ENCODE results near the gene FOXK1.
"Not testable (repeated sequence)": the region's sequence is repeated elsewhere in the genome, so short reads cannot be mapped to it uniquely, and the experiment has no call there.

Gene FOXK1

DNA sequence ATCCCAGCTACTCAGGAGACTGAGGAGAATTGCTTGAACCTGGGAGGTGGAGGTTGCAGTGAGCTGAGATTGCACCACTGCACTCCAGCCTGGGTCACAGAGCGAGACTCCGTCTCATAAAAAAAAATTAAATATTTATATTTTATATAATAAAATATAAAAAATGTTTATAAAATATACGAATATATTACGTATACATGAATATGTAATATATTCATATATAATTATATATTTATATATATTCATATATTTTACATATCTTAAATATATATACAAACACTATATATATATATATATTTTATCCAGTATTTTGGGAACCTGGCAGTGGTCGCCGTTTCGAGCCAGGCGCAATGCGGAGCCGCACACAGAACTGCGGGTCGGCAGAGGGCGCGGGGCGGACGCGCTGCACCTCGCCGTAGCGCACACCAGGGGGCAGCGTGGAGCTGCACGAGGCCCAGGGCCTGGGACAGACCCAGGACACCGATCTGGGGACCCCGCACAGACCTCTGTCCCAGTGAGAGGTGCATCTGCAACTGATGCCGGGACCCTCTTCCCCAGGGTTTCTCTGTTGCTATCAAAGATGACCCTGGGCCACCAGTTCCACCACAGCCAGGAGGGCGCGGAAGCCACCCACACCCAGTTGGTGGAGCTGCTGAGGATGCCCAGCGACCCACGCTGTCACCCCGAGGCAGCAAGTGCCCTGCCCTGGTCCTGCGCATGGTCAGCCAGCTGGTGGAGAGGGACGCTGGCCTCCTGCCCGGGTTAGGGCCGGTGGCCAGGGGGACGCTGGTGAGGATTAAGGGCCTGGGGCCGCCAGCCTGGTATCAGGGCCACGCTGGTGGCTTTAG is 116.0 kb downstream of the FOXK1 start:
- DNase-seq (ENCODE audit: extremely low read depth in 1 of 2, low read depth in 1 of 2) = no peak

DNA sequence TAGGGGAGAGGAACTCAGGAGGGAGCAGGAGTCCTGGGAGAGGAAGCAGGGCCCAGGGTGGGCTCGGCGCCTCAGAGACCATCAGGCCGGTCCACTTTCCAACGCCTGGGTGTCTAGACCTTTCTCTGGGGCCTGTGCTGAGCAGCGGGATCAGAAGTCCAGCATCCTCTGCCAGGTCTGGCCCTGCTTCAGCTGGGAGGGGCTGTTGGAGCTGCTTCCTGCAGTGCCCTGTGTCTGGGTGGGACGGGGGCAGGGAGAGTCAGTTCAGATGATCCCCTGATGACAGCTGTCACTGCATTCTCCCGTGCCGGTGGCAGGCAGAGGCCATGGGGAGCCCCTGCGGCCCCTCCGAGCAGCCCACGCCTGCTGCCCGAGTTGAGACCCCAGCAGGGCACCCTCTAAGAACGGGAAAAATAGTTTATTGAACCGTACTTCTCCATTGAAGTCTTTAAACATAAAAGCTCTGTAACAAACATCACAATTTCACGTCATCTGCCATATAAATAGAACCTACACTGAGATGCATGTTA is 116.7 kb downstream of the FOXK1 start:
- DNase-seq (ENCODE audit: extremely low read depth in 1 of 2, low read depth in 1 of 2) = no peak

- no peak for DNase-seq (ENCODE audit: extremely low read depth in 1 of 2, low read depth in 1 of 2)
Observed at GRCh38 chr7:4799508-4800268, 117.6 kb downstream of the FOXK1 start.

- DNase-seq (ENCODE audit: extremely low read depth in 1 of 2, low read depth in 1 of 2) = no peak
Observed at GRCh38 chr7:4800487-4800886, 118.4 kb downstream of the FOXK1 start.

GRCh38 chr7:4800926-4801838 is 119.1 kb downstream of the FOXK1 start:
- no peak for DNase-seq (ENCODE audit: extremely low read depth in 1 of 2, low read depth in 1 of 2)

DNA sequence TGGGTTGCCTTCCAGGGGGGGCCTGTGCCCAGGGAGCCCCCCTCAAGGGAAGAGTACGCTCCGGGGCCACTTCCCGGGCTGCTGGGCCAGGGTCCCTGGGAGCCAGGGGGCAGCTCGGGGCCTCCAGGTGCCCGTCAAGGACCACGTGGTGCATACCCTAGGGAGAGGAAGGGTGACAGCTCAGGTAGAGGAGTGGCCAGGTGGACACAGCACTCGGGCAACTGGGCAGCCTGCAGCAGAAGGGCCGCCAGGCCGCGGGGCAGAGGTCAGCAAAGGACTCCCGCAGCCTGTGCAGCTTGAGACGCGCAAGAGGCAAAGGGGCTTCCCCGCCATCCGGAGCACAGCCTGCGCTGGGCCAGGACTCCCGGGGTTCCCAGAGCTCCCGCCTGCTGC is 119.7 kb downstream of the FOXK1 start:
- no peak for DNase-seq (ENCODE audit: extremely low read depth in 1 of 2, low read depth in 1 of 2)

- not testable (repeated sequence) for DNase-seq (ENCODE audit: extremely low read depth in 1 of 2, low read depth in 1 of 2)
Observed at GRCh38 chr7:4802577-4802976, 120.5 kb downstream of the FOXK1 start.

DNA sequence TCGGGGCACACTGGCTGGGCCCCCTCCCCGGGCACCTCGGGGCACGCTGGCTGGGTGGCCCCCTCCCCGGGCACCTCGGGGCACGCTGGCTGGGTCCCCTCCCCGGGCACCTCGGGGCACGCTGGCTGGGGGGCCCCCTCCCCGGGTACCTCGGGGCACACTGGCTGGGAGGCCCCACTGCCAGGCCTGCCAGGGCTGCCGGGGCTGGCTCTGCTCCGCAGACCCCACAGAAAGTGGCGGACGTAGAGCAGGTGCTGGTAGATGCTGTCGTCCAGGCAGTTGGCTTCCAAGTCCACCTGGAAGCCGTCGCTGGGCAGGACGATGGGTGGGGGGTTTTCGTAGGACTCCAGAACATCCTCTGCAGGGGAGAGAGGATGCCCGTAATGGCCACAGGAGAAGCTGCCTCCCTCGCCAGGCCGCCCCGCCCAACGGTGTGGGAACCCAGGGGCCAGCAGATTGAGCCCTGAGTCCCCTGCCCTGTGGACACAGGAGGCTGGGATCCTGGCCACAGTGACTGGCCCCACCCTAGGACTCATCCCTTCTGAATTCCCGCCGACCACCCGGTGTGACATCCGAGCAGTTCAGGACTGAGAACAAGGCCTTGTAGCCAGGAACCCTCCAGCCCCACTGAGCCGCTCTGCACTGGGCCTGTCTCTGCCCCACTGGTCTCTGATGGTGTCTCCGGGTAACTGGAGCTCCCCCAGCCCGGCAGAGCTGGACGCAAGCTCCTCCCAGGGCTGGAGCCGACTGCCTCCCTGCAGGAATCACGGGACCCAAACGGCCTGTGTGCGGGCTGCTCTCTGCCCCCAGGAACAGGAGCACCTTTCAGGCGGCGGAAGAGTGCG is 121.5 kb downstream of the FOXK1 start:
- DNase-seq (ENCODE audit: extremely low read depth in 1 of 2, low read depth in 1 of 2) = no peak

DNA sequence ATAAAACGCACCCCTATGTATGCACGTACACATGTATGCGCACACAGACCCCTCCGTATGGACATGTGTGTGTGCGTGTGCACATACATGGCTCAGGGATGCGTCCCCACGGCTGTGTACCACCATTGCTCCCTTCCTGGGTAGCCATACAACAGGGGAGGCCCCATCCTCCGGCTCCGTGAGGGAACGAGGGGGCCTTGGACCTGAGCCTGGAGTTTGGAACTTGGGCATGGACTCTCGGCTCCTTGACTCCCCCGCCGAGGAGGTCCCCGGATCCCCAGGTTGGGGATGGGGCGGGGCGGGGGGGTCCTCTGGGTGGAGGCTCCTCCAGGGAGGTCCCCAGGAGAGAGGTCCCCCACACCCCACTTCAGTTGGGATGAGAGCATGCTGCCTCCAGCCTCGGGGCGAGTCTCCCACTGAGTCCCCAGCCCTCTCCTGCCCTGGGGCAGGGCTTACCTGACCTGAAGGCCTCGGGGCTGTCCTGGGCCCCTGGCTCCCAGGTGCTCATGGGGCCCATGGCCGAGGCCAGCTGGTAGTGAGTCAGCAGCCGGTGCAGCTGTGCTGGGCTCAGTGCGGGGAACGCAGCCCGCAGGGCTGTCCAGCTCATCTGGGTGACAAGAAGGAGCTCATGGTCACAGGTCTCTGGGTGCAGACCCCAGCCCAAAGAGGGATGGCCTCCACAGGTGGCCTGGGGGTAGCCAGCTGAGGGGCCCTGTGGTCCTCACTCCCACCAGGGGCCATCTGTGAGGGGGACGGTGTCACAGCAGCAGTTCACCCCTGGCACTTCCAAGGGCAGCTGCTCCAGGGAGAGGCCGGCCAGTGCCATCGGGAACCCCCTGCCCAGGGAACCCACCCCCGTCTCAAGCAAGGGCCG is 123.3 kb downstream of the FOXK1 start:
- no peak for DNase-seq (ENCODE audit: extremely low read depth in 1 of 2, low read depth in 1 of 2)

- no peak for DNase-seq (ENCODE audit: extremely low read depth in 1 of 2, low read depth in 1 of 2)
Observed at GRCh38 chr7:4805984-4806300, 123.8 kb downstream of the FOXK1 start.

- no peak for DNase-seq (ENCODE audit: extremely low read depth in 1 of 2, low read depth in 1 of 2)
Observed at GRCh38 chr7:4806983-4807597, 125.0 kb downstream of the FOXK1 start.

DNA sequence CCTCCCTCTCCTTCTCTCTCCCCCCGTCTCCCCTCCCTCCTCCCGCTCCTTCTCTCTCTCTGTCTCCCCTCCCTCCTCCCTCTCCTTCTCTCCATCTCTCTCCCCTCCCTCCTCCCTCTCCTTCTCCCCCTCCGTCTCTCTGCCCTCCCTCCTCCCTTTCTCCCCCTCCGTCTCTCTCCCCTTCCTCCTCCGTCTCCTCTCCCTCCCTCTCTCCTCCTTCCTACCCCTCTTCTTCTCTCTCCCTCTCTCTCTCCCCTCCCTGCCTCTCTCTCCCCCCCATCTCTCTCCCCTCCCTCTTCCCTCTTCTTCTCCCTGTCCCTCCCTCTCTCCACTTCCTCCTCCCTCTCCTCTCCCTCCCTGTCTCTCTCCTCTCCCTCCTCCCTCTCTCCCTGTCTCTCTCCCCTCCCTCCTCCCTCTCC is 125.5 kb downstream of the FOXK1 start:
- no peak for DNase-seq (ENCODE audit: extremely low read depth in 1 of 2, low read depth in 1 of 2)

DNA sequence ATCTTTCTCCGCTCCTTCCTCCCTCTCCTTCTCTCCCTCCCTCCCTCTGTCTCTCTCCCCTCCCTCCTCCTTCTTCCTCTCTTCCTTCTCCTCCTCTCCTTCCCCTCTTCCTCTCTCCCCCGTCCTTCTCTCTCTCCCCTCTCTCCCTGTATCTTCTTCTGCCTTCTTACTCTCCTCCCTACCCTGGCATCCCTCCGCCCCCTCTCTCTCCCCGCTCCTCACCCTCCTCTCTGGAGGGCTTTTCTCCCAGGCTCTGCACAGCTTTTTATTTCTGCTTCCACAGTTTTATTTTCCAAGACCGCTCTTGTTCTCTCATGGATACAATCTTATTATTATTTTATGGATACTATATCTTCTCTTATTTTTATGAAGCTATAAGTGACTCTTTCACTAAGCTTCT is 125.9 kb downstream of the FOXK1 start:
- no peak for DNase-seq (ENCODE audit: extremely low read depth in 1 of 2, low read depth in 1 of 2)

- no peak for DNase-seq (ENCODE audit: extremely low read depth in 1 of 2, low read depth in 1 of 2)
Observed at GRCh38 chr7:4808565-4808964, 126.5 kb downstream of the FOXK1 start.

- no peak for DNase-seq (ENCODE audit: extremely low read depth in 1 of 2, low read depth in 1 of 2)
Observed at GRCh38 chr7:4809091-4809591, 127.0 kb downstream of the FOXK1 start.

DNA sequence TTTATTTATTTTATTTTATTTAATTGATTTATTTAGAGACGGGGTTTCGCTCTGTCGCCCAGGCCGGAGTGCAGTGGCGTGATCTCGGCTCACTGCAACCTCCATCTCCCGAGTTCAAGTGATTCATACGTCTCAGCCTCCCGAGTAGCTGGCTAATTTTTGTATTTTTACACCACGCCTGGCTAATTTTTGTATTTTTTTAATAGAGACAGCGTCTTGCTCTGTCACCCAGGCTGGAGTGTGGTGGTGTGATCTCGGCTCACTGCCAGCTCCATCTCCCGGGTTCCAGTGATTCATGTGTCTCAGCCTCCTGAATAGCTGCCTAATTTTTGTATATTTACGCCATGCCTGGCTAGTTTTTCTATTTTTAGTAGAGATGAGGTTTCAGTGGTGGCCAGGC is 127.6 kb downstream of the FOXK1 start:
- no peak for DNase-seq (ENCODE audit: extremely low read depth in 1 of 2, low read depth in 1 of 2)

- DNase-seq (ENCODE audit: extremely low read depth in 1 of 2, low read depth in 1 of 2) = no peak
Observed at GRCh38 chr7:4814433-4814832, 132.3 kb downstream of the FOXK1 start.

DNA sequence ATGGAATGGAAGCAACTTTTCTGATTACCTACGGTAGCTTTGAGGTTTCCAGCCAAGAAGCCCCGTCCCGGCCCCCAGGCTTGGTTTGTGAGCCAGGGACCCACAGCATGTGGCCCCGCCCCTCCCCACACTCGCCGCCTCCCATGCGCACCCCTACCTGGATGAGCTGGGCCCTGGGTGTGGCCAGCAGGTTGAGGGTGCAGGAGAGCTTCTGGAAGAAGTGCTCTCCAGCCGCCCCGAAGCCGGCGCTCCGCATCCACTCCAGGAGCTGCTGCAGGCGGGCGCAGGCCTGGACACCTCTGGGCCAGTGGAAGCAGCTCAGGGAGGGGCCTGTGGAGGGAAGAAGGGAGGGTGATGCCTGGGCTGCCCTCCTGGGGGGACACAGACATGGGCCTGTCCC is 133.0 kb downstream of the FOXK1 start:
- DNase-seq (ENCODE audit: extremely low read depth in 1 of 2, low read depth in 1 of 2) = no peak

Data from stimulated activated CD8-positive, alpha-beta memory T cell treated with anti-CD3 and anti-CD28 coated beads, Interleukin-7, amount 100 ng/mL, for 48 hours (primary cell).